ENCODE results near the gene PRKCA.

PRKCA gene

GRCh38 chr17:66273586-66273848 is 28.9 kb upstream of the PRKCA start:
- H4K91ac ChIP-seq (ENCODE audit: low read depth, low read length, poor library complexity): no peak overlapping the region
- H3K4me1 ChIP-seq (ENCODE audit: control insufficient read depth in 2 of 2, insufficient read depth in 1 of 2, low read depth in 1 of 2, low read length in 2 of 2): no peaks in the 10 kb centered on the region
- no peak overlapping the region for H3K4ac ChIP-seq (ENCODE audit: low read length)
- H2BK120ac ChIP-seq (ENCODE audit: low read depth, low read length): no peak overlapping the region
- H2BK15ac ChIP-seq (ENCODE audit: low read length): no peak overlapping the region
- no peak overlapping the region for H3K14ac ChIP-seq (ENCODE audit: low read length)
- H3K27ac ChIP-seq (replicated peaks; ENCODE audit: low read length): no peak overlapping the region
- no peak overlapping the region for H2BK5ac ChIP-seq (ENCODE audit: low read length)
- no peak overlapping the region for H3K18ac ChIP-seq (ENCODE audit: low read length)
- H3K9ac ChIP-seq (ENCODE audit: low read depth, low read length, poor library complexity): no peak overlapping the region
- H3K9me3 ChIP-seq (replicated peaks in 1 of 2; ENCODE audit: control insufficient read depth in 2 of 2, insufficient read depth in 1 of 2, low read depth in 1 of 2, low read length in 2 of 2): peaks cover 5 to 7% of the 10 kb centered on the region in 2 donors
- H2AK5ac ChIP-seq (ENCODE audit: low read depth, low read length): no peak overlapping the region
- H3K23ac ChIP-seq (ENCODE audit: low read depth, low read length, poor library complexity): no peak overlapping the region
- no peak overlapping the region for H4K8ac ChIP-seq (ENCODE audit: low read depth, low read length)
- H3K27me3 ChIP-seq (ENCODE audit: control insufficient read depth in 3 of 3, insufficient read depth in 3 of 3, low read depth in 1 of 3, low read length in 3 of 3): peaks cover 0 to 10% (median 0%) of the 10 kb centered on the region in 3 experiments
- DNase-seq (ENCODE audit: low spot score): no peak
- no peak overlapping the region for H3K4me3 ChIP-seq (ENCODE audit: low read length in 2 of 2)
- no peak overlapping the region for H3K4me2 ChIP-seq (ENCODE audit: insufficient read depth, low read length, poor library complexity, severe bottlenecking)
- H3K36me3 ChIP-seq (replicated peaks in 1 of 2; ENCODE audit: control insufficient read depth in 2 of 2, insufficient read depth in 2 of 2, low read length in 2 of 2): no peaks in the 10 kb centered on the region
- H2BK12ac ChIP-seq (ENCODE audit: low read length): no peak overlapping the region
- no peaks in the 10 kb centered on the region for H3K79me1 ChIP-seq (ENCODE audit: low read depth, low read length)
- H2AFZ ChIP-seq (ENCODE audit: low read length): no peak overlapping the region

- H3K4me2 ChIP-seq (ENCODE audit: insufficient read depth, low read length, poor library complexity, severe bottlenecking): no peak overlapping the region
- H2BK5ac ChIP-seq (ENCODE audit: low read length): no peak overlapping the region
- no peak overlapping the region for H3K9ac ChIP-seq (ENCODE audit: low read depth, low read length, poor library complexity)
- H2BK12ac ChIP-seq (ENCODE audit: low read length): no peak overlapping the region
- no peak overlapping the region for H3K23ac ChIP-seq (ENCODE audit: low read depth, low read length, poor library complexity)
- no peak for DNase-seq (ENCODE audit: low spot score)
- no peak overlapping the region for H2BK120ac ChIP-seq (ENCODE audit: low read depth, low read length)
- H2AK5ac ChIP-seq (ENCODE audit: low read depth, low read length): no peak overlapping the region
- no peak overlapping the region for H3K14ac ChIP-seq (ENCODE audit: low read length)
- no peak overlapping the region for H2AFZ ChIP-seq (ENCODE audit: low read length)
- H3K4me1 ChIP-seq (ENCODE audit: control insufficient read depth in 2 of 2, insufficient read depth in 1 of 2, low read depth in 1 of 2, low read length in 2 of 2): no peaks in the 10 kb centered on the region
- no peak overlapping the region for H3K4ac ChIP-seq (ENCODE audit: low read length)
- no peak overlapping the region for H4K91ac ChIP-seq (ENCODE audit: low read depth, low read length, poor library complexity)
- WGBS, 2 donors (ENCODE audit: extremely low coverage in 2 of 2, insufficient read length in 2 of 2, insufficient replicate concordance in 1 of 2): no CpG with 5 or more reads among the region's 6 CpGs
- H3K27ac ChIP-seq (replicated peaks; ENCODE audit: low read length): no peak overlapping the region
- H4K8ac ChIP-seq (ENCODE audit: low read depth, low read length): no peak overlapping the region
- H3K27me3 ChIP-seq (ENCODE audit: control insufficient read depth in 3 of 3, insufficient read depth in 3 of 3, low read depth in 1 of 3, low read length in 3 of 3): peaks cover 0 to 10% (median 0%) of the 10 kb centered on the region in 3 experiments
- peaks cover 5 to 6% of the 10 kb centered on the region in 2 donors for H3K9me3 ChIP-seq (replicated peaks in 1 of 2; ENCODE audit: control insufficient read depth in 2 of 2, insufficient read depth in 1 of 2, low read depth in 1 of 2, low read length in 2 of 2)
- H3K79me1 ChIP-seq (ENCODE audit: low read depth, low read length): no peaks in the 10 kb centered on the region
- no peak overlapping the region for H3K18ac ChIP-seq (ENCODE audit: low read length)
- no peak overlapping the region for H2BK15ac ChIP-seq (ENCODE audit: low read length)
- no peaks in the 10 kb centered on the region for H3K36me3 ChIP-seq (replicated peaks in 1 of 2; ENCODE audit: control insufficient read depth in 2 of 2, insufficient read depth in 2 of 2, low read length in 2 of 2)
- no peak overlapping the region for H3K4me3 ChIP-seq (ENCODE audit: low read length in 2 of 2)
These were observed 26.8 kb upstream of the PRKCA start for GRCh38 chr17:66275651-66276050.

GRCh38 chr17:66276328-66276937 is 26.0 kb upstream of the PRKCA start:
- H3K27ac ChIP-seq (replicated peaks; ENCODE audit: low read length): no peak overlapping the region
- no peak overlapping the region for H3K4me2 ChIP-seq (ENCODE audit: insufficient read depth, low read length, poor library complexity, severe bottlenecking)
- H3K27me3 ChIP-seq (ENCODE audit: control insufficient read depth in 3 of 3, insufficient read depth in 3 of 3, low read depth in 1 of 3, low read length in 3 of 3): peaks cover 0 to 10% (median 0%) of the 10 kb centered on the region in 3 experiments
- H3K4me3 ChIP-seq (ENCODE audit: low read length in 2 of 2): no peak overlapping the region
- no peak overlapping the region for H3K23ac ChIP-seq (ENCODE audit: low read depth, low read length, poor library complexity)
- H3K9me3 ChIP-seq (replicated peaks in 1 of 2; ENCODE audit: control insufficient read depth in 2 of 2, insufficient read depth in 1 of 2, low read depth in 1 of 2, low read length in 2 of 2): peaks cover 2 to 4% of the 10 kb centered on the region in 2 donors
- H2BK15ac ChIP-seq (ENCODE audit: low read length): no peak overlapping the region
- H2AFZ ChIP-seq (ENCODE audit: low read length): no peak overlapping the region
- no CpG with 5 or more reads among the region's 3 CpGs for WGBS, 2 donors (ENCODE audit: extremely low coverage in 2 of 2, insufficient read length in 2 of 2, insufficient replicate concordance in 1 of 2)
- no peaks in the 10 kb centered on the region for H3K79me1 ChIP-seq (ENCODE audit: low read depth, low read length)
- no peak overlapping the region for H3K9ac ChIP-seq (ENCODE audit: low read depth, low read length, poor library complexity)
- no peak overlapping the region for H3K14ac ChIP-seq (ENCODE audit: low read length)
- DNase-seq (ENCODE audit: low spot score): no peak
- H4K8ac ChIP-seq (ENCODE audit: low read depth, low read length): no peak overlapping the region
- H2BK5ac ChIP-seq (ENCODE audit: low read length): no peak overlapping the region
- H3K18ac ChIP-seq (ENCODE audit: low read length): no peak overlapping the region
- no peaks in the 10 kb centered on the region for H3K36me3 ChIP-seq (replicated peaks in 1 of 2; ENCODE audit: control insufficient read depth in 2 of 2, insufficient read depth in 2 of 2, low read length in 2 of 2)
- H2BK12ac ChIP-seq (ENCODE audit: low read length): no peak overlapping the region
- no peak overlapping the region for H2AK5ac ChIP-seq (ENCODE audit: low read depth, low read length)
- H3K4me1 ChIP-seq (ENCODE audit: control insufficient read depth in 2 of 2, insufficient read depth in 1 of 2, low read depth in 1 of 2, low read length in 2 of 2): no peaks in the 10 kb centered on the region
- H4K91ac ChIP-seq (ENCODE audit: low read depth, low read length, poor library complexity): no peak overlapping the region
- H2BK120ac ChIP-seq (ENCODE audit: low read depth, low read length): no peak overlapping the region
- no peak overlapping the region for H3K4ac ChIP-seq (ENCODE audit: low read length)

GRCh38 chr17:66277191-66277590 is 25.2 kb upstream of the PRKCA start:
- Histone ChIP-seq H4K8ac (ENCODE audit: low read depth, low read length) (no peak overlapping the region), H3K14ac (ENCODE audit: low read length) (no peak overlapping the region), H2BK5ac (ENCODE audit: low read length) (no peak overlapping the region), H2AK5ac (ENCODE audit: low read depth, low read length) (no peak overlapping the region), H2BK120ac (ENCODE audit: low read depth, low read length) (no peak overlapping the region), H3K27ac (replicated peaks; ENCODE audit: low read length) (no peak overlapping the region), H2BK12ac (ENCODE audit: low read length) (no peak overlapping the region), H2AFZ (ENCODE audit: low read length) (no peak overlapping the region), H3K79me1 (ENCODE audit: low read depth, low read length) (no peaks in the 10 kb centered on the region), H3K23ac (ENCODE audit: low read depth, low read length, poor library complexity) (no peak overlapping the region), H3K27me3 (ENCODE audit: control insufficient read depth in 3 of 3, insufficient read depth in 3 of 3, low read depth in 1 of 3, low read length in 3 of 3) (peaks cover 0 to 10% (median 0%) of the 10 kb centered on the region in 3 experiments), H3K9me3 (replicated peaks in 1 of 2; ENCODE audit: control insufficient read depth in 2 of 2, insufficient read depth in 1 of 2, low read depth in 1 of 2, low read length in 2 of 2) (no peaks in the 10 kb centered on the region), H3K4me2 (ENCODE audit: insufficient read depth, low read length, poor library complexity, severe bottlenecking) (no peak overlapping the region), H3K4me1 (ENCODE audit: control insufficient read depth in 2 of 2, insufficient read depth in 1 of 2, low read depth in 1 of 2, low read length in 2 of 2) (no peaks in the 10 kb centered on the region), H3K9ac (ENCODE audit: low read depth, low read length, poor library complexity) (no peak overlapping the region), H3K36me3 (replicated peaks in 1 of 2; ENCODE audit: control insufficient read depth in 2 of 2, insufficient read depth in 2 of 2, low read length in 2 of 2) (no peaks in the 10 kb centered on the region), H2BK15ac (ENCODE audit: low read length) (no peak overlapping the region), H4K91ac (ENCODE audit: low read depth, low read length, poor library complexity) (no peak overlapping the region), H3K4me3 (ENCODE audit: low read length in 2 of 2) (no peak overlapping the region), H3K18ac (ENCODE audit: low read length) (no peak overlapping the region), H3K4ac (ENCODE audit: low read length) (no peak overlapping the region)
- no CpG with 5 or more reads among the region's 2 CpGs for WGBS, 2 donors (ENCODE audit: extremely low coverage in 2 of 2, insufficient read length in 2 of 2, insufficient replicate concordance in 1 of 2)
- DNase-seq (ENCODE audit: low spot score): no peak

Measured in neuronal stem cell (in vitro differentiated cells).